ENCODE data around the gene ABCB6. TPM values are rescaled to one million over a fixed set of nuclear protein-coding genes. Genes with fewer than 3 reads are reported as not detected.

Gene ABCB6
- total and polyA plus RNA-seq, 8 donors: 8.2 to 47.8 (median 22.0) TPM

DNA sequence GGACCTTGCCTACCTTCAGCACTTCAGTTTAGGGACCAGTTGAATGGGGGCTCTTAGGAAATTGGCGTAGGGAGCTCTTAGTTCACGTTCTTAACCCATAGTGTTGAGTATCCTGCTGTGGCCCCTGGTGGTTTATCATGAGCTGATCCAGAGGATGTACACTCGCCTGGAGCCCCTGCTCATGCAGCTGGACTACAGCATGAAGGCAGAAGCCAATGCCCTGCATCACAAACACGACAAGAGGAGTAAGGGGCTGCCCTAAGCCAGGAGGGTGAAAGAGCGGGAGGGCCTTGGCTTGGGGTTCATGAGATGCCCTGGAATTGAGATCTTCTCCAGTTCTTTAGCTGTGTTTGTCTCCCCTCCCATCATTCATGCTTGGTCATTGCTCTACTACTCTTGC, 37.8 kb downstream of the ABCB6 start:
- Histone ChIP-seq H3K27me3 (no peaks in the 10 kb centered on the region), H3K4me1 (peaks cover 12 to 39% (median 27%) of the 10 kb centered on the region in 4 donors), H3K36me3 (peaks cover 35 to 64% (median 60%) of the 10 kb centered on the region in 4 donors), H3K9me3 (no peaks in the 10 kb centered on the region), H3K27ac (no peak overlapping the region), H3K4me3 (no peak overlapping the region)
- no peak for TF ChIP-seq POLR2AphosphoS5 (IDR thresholded peaks at IDR 0.05)
- TF ChIP-seq, protein P1, sequence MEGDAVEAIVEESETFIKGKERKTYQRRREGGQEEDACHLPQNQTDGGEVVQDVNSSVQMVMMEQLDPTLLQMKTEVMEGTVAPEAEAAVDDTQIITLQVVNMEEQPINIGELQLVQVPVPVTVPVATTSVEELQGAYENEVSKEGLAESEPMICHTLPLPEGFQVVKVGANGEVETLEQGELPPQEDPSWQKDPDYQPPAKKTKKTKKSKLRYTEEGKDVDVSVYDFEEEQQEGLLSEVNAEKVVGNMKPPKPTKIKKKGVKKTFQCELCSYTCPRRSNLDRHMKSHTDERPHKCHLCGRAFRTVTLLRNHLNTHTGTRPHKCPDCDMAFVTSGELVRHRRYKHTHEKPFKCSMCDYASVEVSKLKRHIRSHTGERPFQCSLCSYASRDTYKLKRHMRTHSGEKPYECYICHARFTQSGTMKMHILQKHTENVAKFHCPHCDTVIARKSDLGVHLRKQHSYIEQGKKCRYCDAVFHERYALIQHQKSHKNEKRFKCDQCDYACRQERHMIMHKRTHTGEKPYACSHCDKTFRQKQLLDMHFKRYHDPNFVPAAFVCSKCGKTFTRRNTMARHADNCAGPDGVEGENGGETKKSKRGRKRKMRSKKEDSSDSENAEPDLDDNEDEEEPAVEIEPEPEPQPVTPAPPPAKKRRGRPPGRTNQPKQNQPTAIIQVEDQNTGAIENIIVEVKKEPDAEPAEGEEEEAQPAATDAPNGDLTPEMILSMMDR (IDR thresholded peaks at IDR 0.05): no peak
- TF ChIP-seq EP300 (IDR thresholded peaks at IDR 0.05): no peak
- no peak for TF ChIP-seq POLR2A (IDR thresholded peaks at IDR 0.05)
- no peak for DNase-seq
- WGBS, 5 donors: 87 to 95% (median 91%) methylated on average over 5 of the region's 5 CpGs
- intact Hi-C loops (cut with DNase I; ENCODE audit: low total_unique reads): no loop called here

DNA sequence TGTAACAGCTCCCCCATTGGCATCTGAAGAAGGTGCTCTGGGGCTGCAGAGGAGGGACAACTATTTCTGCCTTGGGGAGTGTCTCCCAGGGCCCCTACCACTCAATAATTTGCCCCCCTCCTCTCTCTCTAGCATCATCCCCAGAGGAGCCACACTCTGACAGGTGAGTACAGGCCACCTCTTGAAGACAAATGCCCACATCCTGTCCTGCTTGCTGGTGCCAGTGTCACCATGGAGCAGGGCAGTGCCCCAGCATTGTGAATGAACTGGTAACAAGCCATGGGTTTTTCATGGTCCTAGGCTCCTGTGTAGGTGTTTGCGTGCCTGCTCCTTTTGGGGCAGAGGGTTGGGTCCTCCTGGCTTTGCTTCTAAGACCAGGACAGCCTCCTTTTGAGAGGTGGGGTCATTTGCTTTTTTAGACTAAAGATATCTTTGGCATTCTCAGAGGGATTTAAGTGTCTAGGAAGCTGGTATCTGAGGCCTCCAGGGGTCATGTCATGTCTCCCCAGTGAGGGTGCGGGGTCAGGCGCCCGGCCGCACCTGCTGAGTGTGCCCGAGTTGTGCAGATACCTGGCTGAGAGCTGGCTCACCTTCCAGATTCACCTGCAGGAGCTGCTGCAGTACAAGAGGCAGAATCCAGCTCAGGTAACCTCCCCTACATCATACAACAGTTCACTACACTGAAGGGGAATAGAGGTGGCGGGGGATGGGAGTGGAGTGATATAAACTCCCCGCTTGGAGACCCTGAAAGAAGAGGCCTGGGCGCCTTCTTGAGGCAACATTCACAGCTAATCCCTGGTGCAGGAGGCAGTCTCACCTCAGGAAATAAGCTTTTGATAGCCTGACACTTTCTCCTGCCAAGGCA, 38.9 kb downstream of the ABCB6 start:
- peaks cover 35 to 59% (median 56%) of the 10 kb centered on the region in 4 donors for H3K36me3 ChIP-seq
- intact Hi-C loops (cut with DNase I; ENCODE audit: low total_unique reads): no loop called here
- H3K27ac ChIP-seq: no peak overlapping the region

DNA sequence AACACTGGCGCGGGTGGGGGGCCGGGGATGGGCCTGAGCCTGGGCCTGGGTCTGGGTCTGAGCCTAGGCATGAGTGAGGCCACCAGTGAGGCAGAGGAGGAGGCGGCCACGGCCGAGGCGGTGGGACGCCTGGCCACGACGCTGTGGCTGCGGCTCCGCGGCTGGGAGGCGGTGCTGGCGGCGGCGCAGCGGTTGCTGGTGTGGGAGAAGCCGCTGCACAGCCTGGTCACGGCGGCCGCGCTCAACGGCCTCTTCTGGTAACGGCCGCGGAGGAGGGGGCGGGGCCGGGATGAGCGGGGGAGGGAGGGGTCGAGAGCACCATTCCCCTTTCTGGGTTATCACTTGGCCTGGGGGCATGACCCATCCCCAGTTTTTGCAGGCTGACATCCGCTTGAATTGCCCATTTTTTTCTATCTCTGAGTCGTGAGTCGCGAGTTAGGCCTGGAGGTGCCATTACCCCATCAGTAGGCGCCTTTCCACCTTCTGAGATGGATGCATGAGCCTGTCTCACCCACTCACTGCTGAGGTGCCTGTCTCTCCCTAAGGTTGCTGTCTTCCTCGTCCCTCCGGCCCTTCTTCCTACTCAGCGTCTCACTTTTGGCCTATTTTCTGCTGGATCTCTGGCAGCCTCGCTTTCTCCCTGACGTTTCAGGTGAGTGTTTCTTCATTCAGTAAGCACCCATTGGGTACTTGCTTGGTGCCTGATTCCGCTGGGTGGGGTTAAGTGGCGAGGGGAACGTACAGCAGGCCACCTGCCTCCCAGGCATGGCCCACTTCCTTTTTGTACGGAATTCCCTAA, 40.2 kb downstream of the ABCB6 start:
- intact Hi-C loops (cut with DNase I; ENCODE audit: low total_unique reads): no loop called here
- H3K36me3 ChIP-seq: peaks cover 47 to 61% (median 58%) of the 10 kb centered on the region in 4 donors
- no peaks in the 10 kb centered on the region for H3K27me3 ChIP-seq
- no peaks in the 10 kb centered on the region for H3K9me3 ChIP-seq
- DNase-seq: peak; percentile 50 to 78
- peak overlapping the region; percentile 77 to 91 (median 84) for H3K4me3 ChIP-seq
- peak overlapping the region; percentile 94 to 100 (median 99) for H3K27ac ChIP-seq
- peaks cover 19 to 63% (median 49%) of the 10 kb centered on the region in 4 donors for H3K4me1 ChIP-seq
- WGBS, 5 donors: 2 to 3% (median 2%) methylated on average over 23 to 45 of the region's 45 CpGs
- TF ChIP-seq EP300 (IDR thresholded peaks at IDR 0.05) (no peak), POLR2A (IDR thresholded peaks at IDR 0.05) (no peak), POLR2AphosphoS5 (IDR thresholded peaks at IDR 0.05) (no peak)
- TF ChIP-seq, protein P1 (IDR thresholded peaks at IDR 0.05): no peak

More for the DNA sequence above, 38.9 kb downstream of the ABCB6 start:
- peaks cover 19 to 51% (median 38%) of the 10 kb centered on the region in 4 donors for H3K4me1 ChIP-seq
- no peaks in the 10 kb centered on the region for H3K9me3 ChIP-seq
- no peaks in the 10 kb centered on the region for H3K27me3 ChIP-seq
- TF ChIP-seq, protein P1 (IDR thresholded peaks at IDR 0.05): no peak
- TF ChIP-seq EP300 (IDR thresholded peaks at IDR 0.05): no peak
- no peak for TF ChIP-seq POLR2AphosphoS5 (IDR thresholded peaks at IDR 0.05)
- no peak for TF ChIP-seq POLR2A (IDR thresholded peaks at IDR 0.05)
- WGBS, 5 donors: 92 to 99% (median 95%) methylated on average over 9 of the region's 9 CpGs
- H3K4me3 ChIP-seq: peak overlapping the region in 1 of 4 donors; percentile 91
- no peak for DNase-seq
